ENCODE data around the gene KLHL29.

KLHL29 gene

GRCh38 chr2:23682481-23682880 is 297.5 kb downstream of the KLHL29 start:
- ChIA-PET CTCF (no interaction called here), POLR2A (ENCODE audit: low non-redundant PET) (no interaction called here)
- TF ChIP-seq CTCF (conservative IDR thresholded peaks at IDR 0.05; ENCODE audit: low read depth), result no peak
- H3K27ac ChIP-seq, result no peak overlapping the region
- no peak for DNase-seq (ENCODE audit: low spot score)

GRCh38 chr2:23683001-23683400 is 298.0 kb downstream of the KLHL29 start:
- no peak for TF ChIP-seq CTCF (conservative IDR thresholded peaks at IDR 0.05; ENCODE audit: low read depth)
- DNase-seq (ENCODE audit: low spot score), result no peak
- H3K27ac ChIP-seq, result no peak overlapping the region
- ChIA-PET CTCF (no interaction called here), POLR2A (ENCODE audit: low non-redundant PET) (no interaction called here)

- CTCF ChIA-PET, result no interaction called here
- peak overlapping the region; percentile 44; the same call in 1 of the 2 replicates for H3K27ac ChIP-seq
- no peak for TF ChIP-seq CTCF (conservative IDR thresholded peaks at IDR 0.05; ENCODE audit: low read depth)
- DNase-seq (ENCODE audit: low spot score), result no peak
- POLR2A ChIA-PET (ENCODE audit: low non-redundant PET), result no interaction called here
These were observed 299.6 kb downstream of the KLHL29 start for GRCh38 chr2:23684395-23685176.

- ChIA-PET CTCF (no interaction called here), POLR2A (ENCODE audit: low non-redundant PET) (no interaction called here)
- H3K27ac ChIP-seq, result peak overlapping the region; percentile 44
- no peak for DNase-seq (ENCODE audit: low spot score)
- no peak for TF ChIP-seq CTCF (conservative IDR thresholded peaks at IDR 0.05; ENCODE audit: low read depth)
These were observed 300.2 kb downstream of the KLHL29 start for GRCh38 chr2:23685181-23685580.

GRCh38 chr2:23685706-23686105 is 300.7 kb downstream of the KLHL29 start:
- H3K27ac ChIP-seq, result peak overlapping the region; percentile 44
- no peak for DNase-seq (ENCODE audit: low spot score)
- ChIA-PET POLR2A (ENCODE audit: low non-redundant PET) (no interaction called here), CTCF (no interaction called here)
- no peak for TF ChIP-seq CTCF (conservative IDR thresholded peaks at IDR 0.05; ENCODE audit: low read depth)

GRCh38 chr2:23686405-23687029 is 301.5 kb downstream of the KLHL29 start:
- CTCF ChIA-PET, result no interaction called here
- no peak overlapping the region for H3K27ac ChIP-seq
- POLR2A ChIA-PET (ENCODE audit: low non-redundant PET), result no interaction called here
- no peak for DNase-seq (ENCODE audit: low spot score)
- TF ChIP-seq CTCF (conservative IDR thresholded peaks at IDR 0.05; ENCODE audit: low read depth), result no peak

Data from RWPE1 (cell line).